SHP77 treated with DMSO at 0.1 percent for 48 hours (cell line): ENCODE measurements around the gene CASTOR2.
"Not testable (repeated sequence)": the region's sequence is repeated elsewhere in the genome, so short reads cannot be mapped to it uniquely, and the experiment has no call there.

Experiments
- DNase-seq: peaks from one replicate; lab custom pipeline; 2025; lab: John Stamatoyannopoulos, UW

CASTOR2 gene

DNA sequence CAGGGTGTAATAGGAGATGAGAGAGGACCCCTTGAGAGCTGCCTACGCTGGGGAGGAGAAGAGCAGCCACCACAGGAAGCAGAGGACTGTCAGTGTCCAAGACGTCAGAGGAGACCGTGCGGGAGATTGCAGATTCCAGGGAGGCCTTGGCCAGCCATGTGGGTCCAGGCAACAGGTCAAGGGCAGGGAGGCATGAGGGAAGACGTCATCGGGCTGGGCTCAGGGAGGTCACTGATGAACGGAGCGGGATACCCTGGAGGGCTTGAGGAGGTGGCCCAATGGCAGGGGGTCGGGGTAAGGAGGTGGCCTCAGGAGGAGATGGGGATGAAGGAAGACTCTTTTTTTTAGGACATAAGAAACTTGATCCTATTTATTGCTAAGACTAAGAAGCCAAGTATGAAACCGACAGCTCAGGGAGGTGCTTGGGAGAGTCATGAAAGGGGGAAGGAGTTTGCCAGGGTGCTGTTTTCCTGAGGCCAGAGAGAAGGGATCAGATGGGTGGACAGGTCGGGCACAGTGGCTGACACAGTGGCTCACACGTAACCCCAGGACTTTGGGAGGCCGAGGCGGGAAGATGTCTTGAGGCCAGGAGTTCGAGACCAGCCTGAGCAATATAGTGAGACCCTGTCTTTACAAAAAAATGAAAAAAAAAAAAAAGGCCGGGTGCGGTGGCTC lies 30.5 kb downstream of the CASTOR2 start:
- not testable (repeated sequence) for DNase-seq

- not testable (repeated sequence) for DNase-seq
Observed at GRCh38 chr7:74996361-74996760, 31.9 kb downstream of the CASTOR2 start.

GRCh38 chr7:74997811-74998210 lies 33.3 kb downstream of the CASTOR2 start:
- DNase-seq = not testable (repeated sequence)

GRCh38 chr7:75001356-75001755 lies 36.9 kb downstream of the CASTOR2 start:
- not testable (repeated sequence) for DNase-seq

GRCh38 chr7:75010036-75010435 lies 45.5 kb downstream of the CASTOR2 start:
- DNase-seq = no peak

- no peak for DNase-seq
Observed at GRCh38 chr7:75017832-75018231, 53.3 kb downstream of the CASTOR2 start.

DNA sequence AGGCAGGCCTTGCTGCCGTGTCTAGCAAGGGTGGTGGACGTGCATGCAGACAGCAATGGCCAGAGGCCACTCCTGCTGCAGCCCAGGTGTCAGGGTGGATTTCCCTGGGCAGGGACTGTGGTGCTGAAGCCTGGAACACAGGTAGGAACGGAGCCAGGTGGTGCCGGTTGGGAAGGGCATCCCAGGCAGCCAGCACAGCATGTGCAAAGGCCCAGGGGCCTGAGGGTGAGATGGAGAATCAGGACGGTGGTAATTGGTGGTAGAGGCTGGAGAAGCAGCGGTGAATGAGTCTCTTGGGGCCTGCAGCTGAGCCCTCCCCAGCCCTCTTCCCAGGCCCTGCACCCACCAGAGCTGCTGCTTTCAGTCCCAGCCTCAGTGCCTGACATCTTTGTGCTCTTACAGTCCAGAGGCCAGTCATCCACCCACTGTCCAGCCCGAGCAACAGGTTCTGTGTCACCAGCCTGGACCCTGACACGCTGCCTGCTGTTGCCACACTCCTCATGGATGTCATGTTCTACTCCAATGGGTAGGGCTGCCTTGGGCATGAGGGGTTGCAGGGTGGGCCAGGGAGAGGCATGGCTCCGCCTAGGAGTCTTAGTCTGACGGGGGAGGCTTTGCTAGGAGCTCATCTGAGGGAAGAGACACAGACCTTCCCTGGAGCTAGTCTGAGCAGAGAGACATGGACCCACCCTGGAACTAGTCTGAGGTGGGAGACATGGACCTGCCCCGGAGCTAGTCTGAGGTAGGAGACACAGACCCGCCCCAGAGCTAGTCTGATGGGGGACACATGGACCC lies 54.3 kb downstream of the CASTOR2 start:
- no peak for DNase-seq

DNA sequence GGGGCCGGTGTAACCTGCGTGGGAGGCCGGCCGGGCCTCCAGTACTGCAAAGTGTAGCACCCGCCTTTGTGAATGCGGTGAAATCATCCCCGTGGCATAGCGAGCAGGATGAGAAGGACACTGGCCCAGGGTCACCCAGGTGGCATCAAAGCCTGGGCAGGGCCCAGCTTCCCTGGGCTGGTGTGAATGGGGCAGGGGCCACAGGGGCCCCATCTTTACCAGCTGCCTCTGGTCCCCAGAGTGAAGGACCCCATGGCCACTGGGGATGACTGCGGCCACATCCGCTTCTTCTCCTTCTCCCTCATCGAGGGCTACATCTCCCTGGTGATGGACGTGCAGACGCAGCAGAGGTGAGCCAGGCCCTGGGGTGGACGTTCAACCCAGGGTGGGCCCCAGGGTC lies 55.3 kb downstream of the CASTOR2 start:
- DNase-seq = no peak

DNA sequence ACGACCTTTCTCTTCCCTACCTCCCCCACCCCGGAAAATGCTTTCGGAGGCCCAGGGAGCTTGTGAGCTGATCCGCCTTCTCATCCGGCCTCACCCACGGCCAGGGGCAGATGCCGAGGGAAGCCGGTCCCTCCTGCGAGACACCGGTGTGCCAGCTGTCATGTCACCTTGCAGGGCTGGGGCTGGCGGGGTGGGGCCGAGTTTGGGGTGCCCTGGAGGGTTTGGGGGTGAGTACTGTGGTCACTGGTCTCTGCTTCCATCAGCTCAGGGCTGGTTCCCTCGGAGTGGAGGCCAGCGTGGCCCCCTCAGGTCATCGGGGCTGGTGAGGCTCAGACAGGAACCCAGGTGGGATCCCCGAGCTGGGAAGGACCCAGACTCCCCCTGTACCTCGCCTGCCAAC lies 60.4 kb downstream of the CASTOR2 start:
- no peak for DNase-seq

- no peak for DNase-seq
Observed at GRCh38 chr7:75028299-75028698, 63.8 kb downstream of the CASTOR2 start.

- DNase-seq = no peak
Observed at GRCh38 chr7:75033064-75033463, 68.6 kb downstream of the CASTOR2 start.

DNA sequence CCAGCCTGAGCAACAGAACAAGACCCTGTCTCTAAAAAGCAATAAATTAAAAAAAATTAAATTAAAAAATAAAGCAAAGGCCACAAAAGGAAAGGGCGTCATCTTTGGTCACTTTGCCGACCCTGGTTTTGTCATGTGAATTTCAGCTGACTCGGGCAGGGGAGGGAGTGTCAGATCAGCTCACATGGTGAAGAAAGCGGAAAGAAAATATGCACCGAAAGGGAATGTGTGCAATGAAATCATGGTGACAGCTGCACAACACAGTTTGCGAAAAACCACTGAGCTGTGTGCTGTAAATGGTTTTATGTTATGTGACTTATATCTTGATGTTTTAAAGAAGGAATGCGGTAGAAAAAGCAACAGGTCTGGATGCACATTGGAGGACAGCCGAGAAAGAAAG lies 69.3 kb downstream of the CASTOR2 start:
- no peak for DNase-seq

DNA sequence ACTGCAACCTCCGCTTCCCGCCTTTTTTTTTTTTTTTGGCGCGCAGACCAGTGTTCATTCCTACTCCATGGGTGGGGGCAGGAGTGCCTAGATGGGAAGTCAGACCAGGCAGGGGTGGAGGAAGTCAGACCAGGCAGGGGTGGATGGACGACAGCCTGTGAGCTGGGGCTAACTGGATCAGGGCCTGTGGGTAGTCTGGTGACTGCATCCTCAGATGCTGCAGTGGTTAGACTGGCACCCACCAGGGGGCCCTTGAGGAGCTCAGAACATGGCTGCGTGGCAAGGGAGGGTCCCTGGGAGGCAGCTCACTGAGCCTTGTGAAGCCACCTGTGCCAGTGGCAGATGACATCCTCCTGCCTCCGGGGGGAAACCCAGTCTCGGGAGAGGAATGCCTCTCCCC lies 74.0 kb downstream of the CASTOR2 start:
- DNase-seq = no peak

DNA sequence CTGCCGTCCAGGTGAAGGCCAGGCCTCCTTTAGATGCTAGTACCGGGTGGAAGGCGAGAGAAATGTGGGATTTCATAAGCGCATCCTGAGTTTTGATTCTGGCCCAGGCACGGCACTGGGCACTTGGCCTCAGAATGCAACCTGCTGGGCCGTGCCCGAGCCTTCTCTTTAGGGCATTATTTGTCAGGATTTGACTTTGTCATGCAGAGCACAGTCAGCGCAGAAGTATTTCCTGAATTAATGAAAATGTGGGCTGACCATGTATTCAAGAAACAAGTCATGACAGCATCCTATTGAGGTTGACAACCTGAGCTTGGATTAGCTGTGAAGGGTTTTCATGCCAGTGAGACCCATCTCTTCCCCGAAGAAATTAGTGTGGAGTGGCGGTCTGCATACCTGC lies 74.7 kb downstream of the CASTOR2 start:
- DNase-seq = no peak

DNA sequence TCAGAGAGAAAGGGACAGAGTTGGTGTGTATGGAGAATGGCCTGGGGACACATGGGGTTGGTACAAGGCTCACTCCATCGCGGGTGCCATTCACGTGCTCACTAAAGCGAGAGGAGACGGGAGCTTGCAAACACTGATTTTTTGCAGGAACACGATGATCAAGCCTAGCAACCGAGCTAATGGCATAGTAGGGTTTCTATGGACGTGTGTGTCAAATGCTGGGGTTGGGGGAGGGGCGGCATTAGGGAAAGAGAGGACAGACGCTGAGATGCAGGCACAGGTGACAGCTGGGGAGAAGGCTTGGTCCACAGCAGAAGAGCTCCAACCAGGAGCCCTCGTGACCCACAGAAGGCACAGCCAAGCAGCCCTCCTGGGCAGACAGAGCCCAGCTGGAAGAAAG lies 75.2 kb downstream of the CASTOR2 start:
- no peak for DNase-seq

GRCh38 chr7:75040512-75040911 lies 76.0 kb downstream of the CASTOR2 start:
- no peak for DNase-seq

GRCh38 chr7:75042286-75042685 lies 77.8 kb downstream of the CASTOR2 start:
- no peak for DNase-seq

DNA sequence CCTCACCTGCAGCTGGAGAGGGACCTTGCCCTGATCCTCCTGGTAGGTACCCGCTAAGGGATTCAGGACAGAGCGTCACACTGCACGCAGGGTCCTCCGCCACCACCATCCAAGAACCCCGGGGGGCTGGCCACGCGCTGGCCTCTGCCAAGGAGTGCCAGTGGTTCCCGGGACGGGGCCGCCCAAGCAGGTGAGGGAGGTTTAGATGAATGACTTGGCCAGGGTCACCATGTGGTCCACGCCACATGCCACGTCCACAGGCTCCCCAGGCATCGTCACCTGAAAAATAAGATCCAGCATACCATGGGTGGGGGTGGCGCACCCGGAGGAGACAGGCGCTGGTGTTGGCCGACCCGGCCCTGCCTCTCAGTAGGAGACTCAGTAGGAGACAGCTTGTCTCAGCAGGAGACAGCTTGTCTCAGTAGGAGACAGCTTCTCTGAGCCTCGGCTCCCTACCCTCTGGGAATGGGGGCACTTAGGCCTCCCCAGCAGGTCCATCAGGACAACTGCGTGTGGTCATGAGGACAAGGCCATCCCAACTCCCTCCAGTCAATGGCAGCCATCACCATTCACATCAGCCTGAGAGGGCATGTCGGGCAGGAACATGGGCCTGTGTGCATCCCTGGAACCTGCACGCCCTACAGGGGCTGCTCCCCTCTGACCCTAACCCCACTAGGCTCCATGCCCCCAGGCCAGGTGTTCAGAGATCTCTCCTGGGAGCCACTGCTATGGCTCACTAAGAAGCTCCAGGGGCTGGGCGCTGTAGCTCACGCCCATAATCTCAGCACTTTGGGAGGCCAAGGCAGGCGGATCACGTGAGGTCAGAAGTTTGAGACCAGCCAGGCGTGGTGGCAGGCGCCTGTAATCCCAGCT lies 78.6 kb downstream of the CASTOR2 start:
- DNase-seq = no peak

GRCh38 chr7:75045881-75046280 lies 81.4 kb downstream of the CASTOR2 start:
- no peak for DNase-seq

GRCh38 chr7:75048435-75049379 lies 84.2 kb downstream of the CASTOR2 start:
- DNase-seq = no peak

- no peak for DNase-seq
Observed at GRCh38 chr7:75049817-75050216, 85.3 kb downstream of the CASTOR2 start.
